ENCODE data around the gene FAM13C.
"Not testable (repeated sequence)": the region's sequence is repeated elsewhere in the genome, so short reads cannot be mapped to it uniquely, and the experiment has no call there.

The FAM13C gene

DNA sequence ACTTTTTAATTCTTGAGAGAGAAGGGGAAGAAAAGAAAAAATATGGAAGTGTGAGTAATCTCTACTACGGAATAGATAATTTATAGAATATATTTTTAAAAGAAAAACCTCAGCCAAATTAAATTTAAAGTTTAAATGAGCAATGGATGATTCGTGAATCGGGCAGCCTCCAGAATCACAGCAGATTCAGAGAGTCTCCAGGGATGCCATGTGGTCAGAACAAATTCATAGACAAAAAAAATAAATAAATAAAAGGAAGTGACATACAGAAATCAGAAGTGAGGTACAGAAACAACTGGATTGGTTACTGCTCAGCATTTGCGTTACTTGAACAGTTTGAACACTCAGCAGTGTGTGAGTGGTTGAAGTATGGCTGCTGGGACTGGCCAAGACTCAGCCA is 132.9 kb downstream of the FAM13C start:
- DNase-seq (ENCODE audit: low read depth), result no peak

DNA sequence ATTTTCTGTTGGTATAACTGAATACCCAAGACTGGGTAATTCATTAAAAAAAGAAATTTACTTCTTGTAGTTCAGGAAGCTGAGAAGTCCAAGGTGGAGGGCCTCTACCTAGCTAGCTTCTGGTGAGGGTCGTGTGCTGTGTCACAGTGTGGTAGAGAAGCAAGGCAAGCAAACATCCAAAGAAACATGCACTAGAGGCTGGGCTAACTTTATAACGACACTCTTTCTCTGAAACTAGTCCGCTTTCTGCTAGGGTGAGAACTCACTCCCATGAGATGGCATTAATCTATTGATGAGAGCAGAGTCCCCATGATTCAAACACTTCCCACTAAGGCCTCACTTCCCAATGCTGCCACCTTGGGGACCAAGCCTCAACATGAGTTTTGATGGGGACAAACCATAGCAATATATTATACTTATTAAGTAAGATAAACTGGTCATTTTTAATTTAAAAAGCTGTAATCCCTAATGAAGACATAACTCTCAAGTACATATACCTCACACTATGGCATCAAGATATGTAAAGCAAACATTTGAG is 135.1 kb downstream of the FAM13C start:
- DNase-seq (ENCODE audit: low read depth), result no peak

DNA sequence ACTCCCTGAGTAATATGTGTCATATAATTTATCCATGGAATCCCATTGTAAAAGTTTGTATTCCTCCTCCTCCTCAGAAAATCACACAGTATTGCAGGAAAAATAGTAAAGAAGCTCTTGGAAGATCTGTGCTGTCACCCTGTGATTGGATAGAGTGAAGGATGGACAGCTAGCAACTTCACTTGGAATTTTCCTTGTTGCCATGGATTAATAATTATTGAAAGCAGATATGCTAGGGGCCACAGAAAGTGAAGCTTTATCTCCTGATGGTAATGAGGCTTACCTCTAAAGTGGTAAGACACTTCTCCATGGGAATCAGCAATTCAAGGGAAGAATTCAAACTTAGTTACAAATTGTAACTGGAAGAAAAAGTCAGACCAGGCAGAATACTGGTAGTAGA is 137.1 kb downstream of the FAM13C start:
- DNase-seq (ENCODE audit: low read depth), result no peak

DNA sequence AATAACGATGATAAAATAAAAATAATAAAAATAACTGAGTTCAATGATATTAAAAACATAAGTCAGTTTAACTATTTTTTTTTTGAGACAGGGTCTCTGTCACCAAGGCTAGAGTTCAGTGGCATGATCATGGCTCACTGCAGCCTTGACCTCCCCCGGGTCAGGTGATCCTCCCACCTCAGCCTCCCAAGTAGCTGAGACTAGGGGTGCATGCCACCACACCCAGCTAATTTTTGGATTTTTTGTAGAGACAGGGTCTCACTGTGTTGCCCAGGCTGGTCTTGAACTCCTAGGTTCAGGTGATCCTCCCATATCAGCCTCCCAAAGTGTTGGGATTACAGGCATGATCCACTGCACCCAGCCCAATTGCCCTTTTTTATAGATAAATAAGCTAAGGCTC is 138.8 kb downstream of the FAM13C start:
- not testable (repeated sequence) for DNase-seq (ENCODE audit: low read depth)

DNA sequence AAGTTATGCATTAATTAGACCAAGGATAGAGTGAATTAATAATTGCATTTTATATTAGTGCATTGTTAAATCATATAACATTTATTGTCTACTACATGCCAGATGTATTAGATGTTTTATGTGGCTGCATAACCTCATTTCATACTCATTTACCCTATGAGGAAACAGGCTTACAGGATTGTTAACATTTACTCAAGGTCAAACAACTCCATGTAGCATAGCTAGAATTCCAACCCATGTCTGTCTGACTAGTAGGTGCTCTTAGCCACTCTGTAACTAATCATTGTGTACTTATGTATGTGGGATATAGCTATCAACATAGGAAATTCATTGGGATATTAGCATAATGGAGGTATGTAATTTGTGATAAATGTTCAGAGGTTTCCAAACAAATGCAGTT is 139.6 kb downstream of the FAM13C start:
- DNase-seq (ENCODE audit: low read depth), result no peak

DNA sequence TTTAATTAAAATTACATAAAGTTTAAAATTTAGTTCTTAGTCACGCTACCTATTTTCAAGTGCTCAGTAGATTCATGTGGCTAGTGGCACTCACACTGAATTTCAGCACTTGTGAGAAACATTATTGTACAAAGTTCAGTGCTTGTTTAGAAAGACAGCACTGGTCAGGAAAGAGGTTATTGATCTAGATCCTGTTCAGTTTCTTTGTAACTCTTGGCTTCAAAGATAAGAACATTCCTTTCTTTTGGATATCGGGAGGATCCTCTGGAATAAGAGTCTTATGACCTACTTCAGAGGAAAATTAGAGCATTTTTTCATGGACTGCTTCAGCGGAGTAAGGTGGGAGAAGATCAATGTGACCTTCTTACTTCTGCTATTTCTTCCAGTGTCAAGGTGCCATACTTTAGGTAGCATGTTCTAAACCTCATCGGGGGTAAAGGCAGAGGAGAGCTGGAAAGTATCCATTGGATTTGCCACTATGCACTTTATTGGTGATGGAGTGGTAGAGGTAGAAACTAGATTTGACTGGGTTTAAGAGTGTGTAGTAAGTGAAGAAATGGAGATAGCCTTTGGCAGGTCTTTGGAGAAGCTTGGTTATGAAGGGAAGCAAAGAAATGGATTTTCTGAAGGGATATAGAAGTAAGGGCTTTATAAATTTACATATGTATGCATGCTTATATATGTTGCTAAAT is 146.0 kb downstream of the FAM13C start:
- no peak for DNase-seq (ENCODE audit: low read depth)

DNA sequence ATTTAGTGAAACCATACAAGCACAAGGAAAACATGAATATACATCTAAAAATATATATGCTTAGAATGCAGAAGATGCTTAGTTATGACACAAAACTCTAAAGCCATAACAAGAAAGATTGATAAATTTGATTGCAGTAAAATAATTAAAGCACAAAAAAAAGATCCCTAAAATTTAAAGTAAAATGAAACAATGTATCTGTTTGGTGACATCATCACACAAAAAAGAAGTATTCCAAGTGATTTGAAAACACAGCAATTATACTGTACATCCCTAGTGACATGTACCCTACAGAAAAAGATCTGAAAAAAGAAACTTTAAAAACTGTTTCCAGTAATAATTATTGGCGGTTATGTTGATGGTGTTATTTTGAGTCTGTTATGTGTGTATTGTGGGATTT is 148.2 kb downstream of the FAM13C start:
- no peak for DNase-seq (ENCODE audit: low read depth)

DNA sequence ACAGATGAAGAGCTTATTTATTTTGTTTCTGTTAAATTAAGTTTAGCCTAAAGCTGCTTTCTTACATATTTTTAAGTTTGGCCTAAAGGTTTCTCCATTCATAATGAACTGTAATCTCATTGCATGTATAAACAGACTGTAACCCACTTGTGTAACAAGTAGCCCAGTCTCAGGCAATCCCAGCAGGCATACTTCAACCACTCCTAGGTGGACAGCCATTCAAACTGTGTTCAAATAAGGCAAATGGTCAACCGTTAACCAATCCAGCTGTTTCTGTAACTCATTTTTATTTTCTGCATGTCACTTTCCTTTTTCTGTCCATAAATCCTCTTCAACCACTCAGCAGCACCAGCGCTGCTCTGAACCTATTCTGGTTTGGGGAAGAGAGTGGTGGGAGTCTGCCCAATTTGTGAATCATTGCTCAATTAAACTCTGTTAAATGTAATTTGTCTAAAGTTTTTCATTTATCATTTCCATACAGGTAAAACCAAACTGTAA is 150.0 kb downstream of the FAM13C start:
- DNase-seq (ENCODE audit: low read depth), result no peak

DNA sequence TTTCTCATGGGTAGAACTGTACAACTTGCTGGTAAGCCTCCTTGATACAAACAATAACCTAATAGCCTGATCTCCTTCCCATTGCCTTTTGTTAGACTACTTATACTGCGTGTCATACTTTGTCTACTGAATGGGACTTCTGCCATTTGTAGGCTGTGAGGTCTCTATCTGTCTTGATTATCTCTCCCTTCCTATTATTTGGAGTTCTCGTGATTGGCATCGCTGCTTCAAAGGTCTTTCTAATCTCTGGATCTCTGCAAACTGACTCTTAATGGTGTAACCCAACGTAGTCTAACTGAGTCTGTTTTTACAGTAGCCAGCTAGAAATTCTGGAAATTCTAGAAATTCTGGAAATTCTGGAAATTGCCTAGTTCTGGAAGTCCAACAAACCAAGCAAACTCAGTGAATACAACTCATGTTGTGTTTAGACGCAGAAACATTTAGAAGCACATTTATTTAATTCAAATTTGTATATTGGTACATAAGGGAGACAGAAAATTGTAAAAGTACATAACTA is 156.1 kb downstream of the FAM13C start:
- DNase-seq (ENCODE audit: low read depth), result no peak

All from EH (cell line).